Measurements from ENCODE around the gene NAV3.

DNA sequence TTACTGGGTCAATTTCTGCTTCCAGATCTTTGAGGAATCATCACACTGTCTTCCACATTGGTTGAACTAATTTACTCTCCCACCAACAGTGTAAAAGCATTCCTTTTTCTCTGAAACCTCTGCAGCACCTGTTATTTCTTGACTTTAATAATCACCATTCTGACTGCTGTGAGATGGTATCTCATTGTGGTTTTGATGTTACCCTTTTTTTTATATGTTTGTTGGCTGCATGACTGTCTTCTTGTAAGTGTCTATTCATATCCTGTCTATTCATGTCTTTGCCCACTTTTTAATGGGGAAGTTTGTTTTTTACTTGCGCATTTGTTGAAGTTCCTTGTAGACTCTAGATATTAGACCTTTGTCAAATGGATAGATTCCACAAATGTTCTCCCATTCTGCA, 324.9 kb downstream of the NAV3 start:
- no peak for TF ChIP-seq POLR2A (IDR thresholded peaks at IDR 0.05)
- no peak for TF ChIP-seq CTCF (IDR thresholded peaks at IDR 0.05)

Data from sigmoid colon (tissue), 3 donors.